Endothelial cell (in vitro differentiated cells): Measurements from ENCODE around the gene YKT6. TPM values are rescaled to one million over a fixed set of nuclear protein-coding genes. Genes with fewer than 3 reads are reported as not detected.
A peak's percentile ranks its signal among the peaks of the same experiment; 100 is the strongest.

Source experiments
- DNase-seq: peaks from one replicate; pipeline ENCODE4 v3.0.0; 2021; ENCODE audit warnings: low spot score
- H3K27ac Mint-ChIP-seq: one replicate; pipeline ENCODE4 v1.8.0; 2021; ENCODE audit warnings: mixed read lengths, inconsistent platforms; ENCODE audit not compliant: unreplicated experiment
- H3K27me3 Mint-ChIP-seq: one replicate; pipeline ENCODE4 v1.8.0; 2021; ENCODE audit warnings: mild to moderate bottlenecking, moderate library complexity, mixed read lengths, inconsistent platforms; ENCODE audit not compliant: unreplicated experiment
- H3K36me3 Mint-ChIP-seq: one replicate; pipeline ENCODE4 v1.8.0; 2021; ENCODE audit warnings: mild to moderate bottlenecking, low read depth, mixed read lengths, inconsistent platforms; ENCODE audit not compliant: unreplicated experiment
- H3K4me1 Mint-ChIP-seq: one replicate; pipeline ENCODE4 v1.8.0; 2021; ENCODE audit warnings: mild to moderate bottlenecking, mixed read lengths, inconsistent platforms; ENCODE audit not compliant: unreplicated experiment
- H3K4me3 Mint-ChIP-seq: one replicate; pipeline ENCODE4 v1.8.0; 2021; ENCODE audit warnings: mild to moderate bottlenecking, mixed read lengths, inconsistent platforms; ENCODE audit not compliant: unreplicated experiment
- H3K9me3 Mint-ChIP-seq: one replicate; pipeline ENCODE4 v1.8.0; 2021; ENCODE audit warnings: mixed read lengths, inconsistent platforms; ENCODE audit not compliant: unreplicated experiment
- CTCF ChIP-seq: fragments of 200-600 bp; sonication (generic); IDR thresholded peaks from one replicate; pipeline ENCODE4 v1.5.0; 2021; ENCODE audit warnings: antibody characterized with exemption; ENCODE audit not compliant: unreplicated experiment
- total RNA-seq: library from RNA; stranded (reverse); fragmentation: NEBNext Ultra II Directional; extraction: Animal tissue kit (Norgen Biotek cat#: 25700); gene quantifications from one replicate; pipeline ENCODE4 v1.2.1, GENCODE V29; 2021; ENCODE audit not compliant: unreplicated experiment

The YKT6 gene
- total RNA-seq, 1 donor from 2014 or later = 98.4 TPM

GRCh38 chr7:44217852-44218402, 17.1 kb downstream of the YKT6 start:
- peak overlapping the region; percentile 33 for H3K4me3 Mint-ChIP-seq
- H3K4me1 Mint-ChIP-seq = peaks cover 15% of the 10 kb centered on the region
- peaks cover 6% of the 10 kb centered on the region for H3K36me3 Mint-ChIP-seq
- no peak for TF ChIP-seq CTCF
- no peak overlapping the region for H3K27ac Mint-ChIP-seq
- no peaks in the 10 kb centered on the region for H3K9me3 Mint-ChIP-seq
- H3K27me3 Mint-ChIP-seq = no peaks in the 10 kb centered on the region
- DNase-seq = no peak

- Mint-ChIP-seq H3K9me3 (no peaks in the 10 kb centered on the region), H3K27ac (no peak overlapping the region), H3K27me3 (peaks cover 1% of the 10 kb centered on the region), H3K36me3 (peaks cover 6% of the 10 kb centered on the region), H3K4me1 (peaks cover 15% of the 10 kb centered on the region), H3K4me3 (no peak overlapping the region)
- no peak for TF ChIP-seq CTCF
- peak; percentile 64 for DNase-seq
Measured at GRCh38 chr7:44218418-44219201, 17.8 kb downstream of the YKT6 start.

DNA sequence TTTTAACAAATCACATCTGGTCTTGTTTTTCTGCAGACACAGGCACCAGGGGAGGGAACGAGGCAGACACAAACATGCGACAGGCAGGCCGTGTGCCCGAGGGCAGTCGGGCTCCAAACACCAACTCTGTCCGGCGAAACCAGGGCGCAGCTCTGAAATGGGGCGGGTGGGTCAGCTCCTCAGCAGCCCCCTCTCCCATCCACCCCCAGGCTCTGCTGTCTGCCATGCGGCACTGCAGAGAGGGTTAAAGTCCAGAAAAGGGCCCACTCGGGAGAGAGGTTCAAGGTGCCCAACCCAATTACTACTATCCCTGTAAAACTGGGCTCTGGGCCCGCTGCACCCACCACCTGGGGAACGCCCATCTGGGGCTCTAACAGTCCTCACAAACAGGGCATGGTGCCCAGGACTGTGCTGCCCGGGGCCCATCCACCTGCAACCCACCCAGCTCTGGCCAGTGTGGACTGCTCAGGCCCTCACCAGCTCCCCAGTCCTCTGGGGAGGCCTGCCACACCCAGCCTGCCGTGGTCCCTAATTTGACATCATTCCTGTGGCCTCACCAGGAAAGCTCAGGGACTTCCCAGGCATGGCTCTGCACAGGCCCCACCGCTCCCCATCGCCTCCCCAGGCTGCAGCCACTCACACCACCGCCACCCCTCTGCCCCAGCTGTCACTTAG, 18.7 kb downstream of the YKT6 start:
- Mint-ChIP-seq H3K27ac (no peak overlapping the region), H3K4me1 (peaks cover 13% of the 10 kb centered on the region), H3K36me3 (no peaks in the 10 kb centered on the region), H3K27me3 (peaks cover 1% of the 10 kb centered on the region), H3K9me3 (no peaks in the 10 kb centered on the region), H3K4me3 (no peak overlapping the region)
- no peak for DNase-seq
- TF ChIP-seq CTCF = no peak

DNA sequence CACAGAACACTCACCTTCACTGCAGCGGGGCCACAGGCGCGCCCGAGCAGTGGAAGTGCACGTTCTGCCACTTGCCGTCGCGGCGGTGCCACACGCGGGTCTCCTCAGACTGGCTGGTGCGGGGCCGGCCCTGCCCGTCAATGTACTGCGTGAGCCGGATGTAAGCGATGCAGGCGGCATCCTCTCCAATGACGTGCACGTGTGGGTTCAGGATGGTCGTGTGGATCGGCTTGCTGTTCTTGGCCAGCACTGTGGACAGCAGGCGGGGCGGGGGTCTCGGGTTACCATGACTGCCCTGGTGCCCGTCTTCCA, 19.2 kb downstream of the YKT6 start:
- H3K4me3 Mint-ChIP-seq = no peak overlapping the region
- peaks cover 1% of the 10 kb centered on the region for H3K27me3 Mint-ChIP-seq
- no peak for TF ChIP-seq CTCF
- H3K4me1 Mint-ChIP-seq = peaks cover 13% of the 10 kb centered on the region
- peak; percentile 3 for DNase-seq
- no peaks in the 10 kb centered on the region for H3K9me3 Mint-ChIP-seq
- H3K27ac Mint-ChIP-seq = no peak overlapping the region
- no peaks in the 10 kb centered on the region for H3K36me3 Mint-ChIP-seq
